ENCODE results near the gene PRSS12.
"Not testable (repeated sequence)": the region's sequence is repeated elsewhere in the genome, so short reads cannot be mapped to it uniquely, and the experiment has no call there.

PRSS12 gene

DNA sequence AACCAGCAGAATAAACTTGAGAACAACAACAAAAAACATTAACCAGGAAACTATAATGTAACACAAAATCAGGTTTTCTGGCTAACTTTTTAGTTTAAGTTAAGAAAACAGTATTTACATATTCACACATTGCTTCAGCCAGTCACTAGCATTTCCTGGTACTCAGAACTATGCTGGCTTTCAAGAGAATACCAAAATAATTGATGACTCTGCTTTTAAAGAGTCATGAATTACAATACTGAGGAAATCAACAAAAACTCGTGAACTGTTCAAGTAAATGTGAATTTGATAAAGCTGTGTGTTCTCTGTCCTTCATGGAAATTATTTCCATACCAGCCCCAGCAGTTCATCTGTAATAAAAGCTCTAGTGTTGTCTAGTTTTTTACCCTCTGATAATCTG is 27.4 kb downstream of the PRSS12 start:
- no peak for DNase-seq (ENCODE audit: low read depth)

GRCh38 chr4:118322831-118323502 is 29.8 kb downstream of the PRSS12 start:
- DNase-seq (ENCODE audit: low read depth): peak; percentile 24

- peak; percentile 38 for DNase-seq (ENCODE audit: low read depth)
Observed at GRCh38 chr4:118318931-118319330, 33.9 kb downstream of the PRSS12 start.

- DNase-seq (ENCODE audit: low read depth): no peak
Observed at GRCh38 chr4:118317691-118318090, 35.1 kb downstream of the PRSS12 start.

DNA sequence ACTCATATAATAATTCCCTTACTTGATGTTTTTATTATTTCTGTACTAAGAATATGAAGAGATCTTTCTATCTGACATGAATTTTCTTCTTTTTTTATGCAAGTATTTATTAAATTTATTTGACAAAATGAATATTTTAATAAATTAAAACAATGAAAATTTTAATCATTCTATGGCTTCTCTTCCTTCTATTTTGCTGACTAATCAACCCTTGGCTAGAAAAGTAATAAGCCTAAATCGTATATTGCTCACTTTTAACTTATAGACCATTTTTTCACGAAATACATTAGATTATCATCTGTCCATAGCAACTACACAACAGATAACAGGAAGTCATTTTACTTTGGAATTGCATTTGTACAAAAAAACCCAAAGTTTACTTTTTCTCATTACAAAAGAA is 38.6 kb downstream of the PRSS12 start:
- no peak for DNase-seq (ENCODE audit: low read depth)

GRCh38 chr4:118313098-118313497 is 39.7 kb downstream of the PRSS12 start:
- DNase-seq (ENCODE audit: low read depth): no peak

DNA sequence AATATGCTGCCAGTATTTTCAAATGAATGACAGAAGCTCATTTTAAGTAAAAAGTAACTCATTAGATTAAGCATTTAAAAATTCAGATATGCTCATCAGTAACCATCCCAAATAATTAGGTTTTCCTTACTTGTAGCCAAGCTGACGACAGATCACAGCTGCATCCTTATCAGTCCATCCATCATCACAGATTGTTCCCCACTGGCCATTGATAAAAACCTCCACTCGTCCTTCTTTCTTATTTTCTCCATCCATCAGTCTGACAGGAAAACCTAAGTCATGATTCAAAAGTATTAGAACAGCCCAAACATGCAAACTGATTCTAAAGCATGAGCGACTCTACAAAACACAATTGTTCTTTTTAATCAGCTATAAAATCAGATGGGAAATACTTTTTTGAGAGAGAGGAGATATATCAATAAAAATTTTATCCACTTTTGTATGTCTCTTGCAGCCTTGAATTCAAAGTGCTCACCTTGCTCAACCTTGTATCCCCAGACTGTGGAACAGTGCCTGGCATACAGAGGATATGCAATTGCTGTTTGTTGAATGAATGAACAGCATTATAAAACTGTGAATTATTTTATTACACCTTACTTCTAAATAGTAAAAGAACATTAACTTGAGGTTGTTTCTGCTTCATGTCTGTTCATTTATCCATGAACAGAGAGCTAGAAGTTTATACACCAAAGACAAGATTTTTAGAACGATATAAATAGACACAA is 44.3 kb downstream of the PRSS12 start:
- DNase-seq (ENCODE audit: low read depth): no peak

- no peak for DNase-seq (ENCODE audit: low read depth)
Observed at GRCh38 chr4:118307643-118308042, 45.2 kb downstream of the PRSS12 start.

GRCh38 chr4:118299619-118300018 is 53.2 kb downstream of the PRSS12 start:
- not testable (repeated sequence) for DNase-seq (ENCODE audit: low read depth)

DNA sequence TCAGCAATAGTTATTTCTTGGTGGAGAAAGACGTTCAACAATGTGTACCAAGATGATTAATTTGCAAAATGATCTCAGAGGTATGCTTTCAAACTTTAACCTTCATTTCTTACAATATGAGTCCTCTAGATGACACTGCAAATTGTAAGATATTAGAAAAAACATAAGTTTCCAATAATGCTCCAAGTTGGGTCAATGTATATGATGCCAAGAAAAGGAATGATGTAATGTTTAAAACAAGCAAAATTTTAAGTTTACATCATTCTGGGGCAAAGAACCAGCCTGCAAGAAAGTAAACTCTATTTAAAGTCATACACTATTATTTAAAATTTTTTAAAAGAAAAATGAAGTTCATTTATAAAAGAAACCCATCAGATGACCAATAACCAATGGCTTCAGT is 56.1 kb downstream of the PRSS12 start:
- no peak for DNase-seq (ENCODE audit: low read depth)

DNA sequence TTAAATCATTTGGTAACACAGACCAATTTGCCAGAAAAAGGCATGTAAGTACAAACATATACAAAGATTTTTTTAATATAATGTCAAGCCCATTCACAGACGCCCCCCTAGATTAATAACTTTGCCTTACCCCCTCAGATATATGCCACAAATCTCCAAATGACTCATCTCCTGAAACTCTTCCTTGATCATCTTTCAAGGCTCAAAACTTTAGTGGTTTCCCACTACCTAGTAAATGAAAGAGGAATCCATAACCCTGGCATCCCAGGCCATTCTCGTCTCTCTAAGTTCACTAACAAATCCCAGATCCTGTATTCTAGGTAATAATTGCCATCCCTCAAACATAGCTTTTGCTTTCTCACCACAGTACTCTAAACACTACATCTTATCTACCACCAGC is 61.9 kb downstream of the PRSS12 start:
- peak; percentile 57 for DNase-seq (ENCODE audit: low read depth)

DNA sequence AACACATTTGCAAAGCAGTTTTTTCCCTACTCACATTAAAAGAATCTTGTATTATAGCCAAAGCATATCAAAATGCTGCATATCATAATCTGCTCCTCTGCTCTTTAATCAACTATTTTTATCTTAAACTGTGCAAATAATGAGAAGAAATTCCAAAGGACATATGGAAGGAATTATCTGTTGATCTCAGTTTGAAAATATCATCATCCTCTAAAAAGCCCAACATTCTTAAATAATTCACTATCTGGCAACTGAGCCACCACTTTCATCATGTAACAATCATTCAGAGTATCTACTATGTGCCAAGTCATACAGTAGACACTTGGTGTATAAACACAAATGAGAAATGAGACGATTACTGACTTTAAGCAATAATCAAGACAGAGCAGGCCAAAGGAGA is 63.0 kb downstream of the PRSS12 start:
- DNase-seq (ENCODE audit: low read depth): peak; percentile 97

GRCh38 chr4:118287711-118288451 is 64.9 kb downstream of the PRSS12 start:
- peak; percentile 76 for DNase-seq (ENCODE audit: low read depth)

- no peak for DNase-seq (ENCODE audit: low read depth)
Observed at GRCh38 chr4:118286685-118287084, 66.1 kb downstream of the PRSS12 start.

DNA sequence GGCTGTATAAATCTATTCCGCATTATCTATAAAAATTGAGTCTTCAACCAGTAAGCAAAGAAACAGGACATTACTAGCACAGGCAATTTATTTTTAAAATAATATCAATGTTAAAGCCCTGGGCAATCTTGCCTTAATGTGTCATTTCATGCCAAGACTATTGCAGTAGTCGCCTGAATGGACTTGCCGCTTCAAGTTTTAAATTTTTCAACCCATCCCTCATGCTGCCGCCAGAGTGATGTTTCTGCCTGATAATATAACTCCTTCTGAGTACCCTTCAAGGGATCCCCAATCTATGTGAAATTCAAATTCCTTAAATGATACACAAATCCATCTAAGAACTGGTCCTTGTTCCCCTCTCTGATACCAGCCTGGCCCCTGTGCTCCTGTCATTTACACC is 66.9 kb downstream of the PRSS12 start:
- no peak for DNase-seq (ENCODE audit: low read depth)

DNA sequence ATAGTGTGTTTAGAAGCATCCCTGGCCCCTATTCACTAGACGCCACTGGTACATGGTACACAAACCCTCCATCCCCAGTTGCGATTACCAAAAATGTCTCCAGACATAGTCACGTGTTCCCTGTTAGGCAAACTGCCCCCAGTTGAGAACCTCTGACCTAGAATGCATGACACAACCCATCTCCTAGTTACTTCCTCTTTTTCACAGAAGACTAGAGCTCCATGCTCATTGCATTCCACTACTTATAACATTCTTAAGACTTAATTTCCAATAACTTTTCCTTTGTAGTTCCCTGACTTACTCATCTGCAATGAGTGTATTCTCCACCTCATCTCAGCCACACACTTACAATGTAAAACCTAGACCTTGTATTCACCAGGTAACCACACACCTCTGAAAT is 68.6 kb downstream of the PRSS12 start:
- DNase-seq (ENCODE audit: low read depth): no peak

GRCh38 chr4:118282692-118283091 is 70.1 kb downstream of the PRSS12 start:
- peak; percentile 57 for DNase-seq (ENCODE audit: low read depth)

DNA sequence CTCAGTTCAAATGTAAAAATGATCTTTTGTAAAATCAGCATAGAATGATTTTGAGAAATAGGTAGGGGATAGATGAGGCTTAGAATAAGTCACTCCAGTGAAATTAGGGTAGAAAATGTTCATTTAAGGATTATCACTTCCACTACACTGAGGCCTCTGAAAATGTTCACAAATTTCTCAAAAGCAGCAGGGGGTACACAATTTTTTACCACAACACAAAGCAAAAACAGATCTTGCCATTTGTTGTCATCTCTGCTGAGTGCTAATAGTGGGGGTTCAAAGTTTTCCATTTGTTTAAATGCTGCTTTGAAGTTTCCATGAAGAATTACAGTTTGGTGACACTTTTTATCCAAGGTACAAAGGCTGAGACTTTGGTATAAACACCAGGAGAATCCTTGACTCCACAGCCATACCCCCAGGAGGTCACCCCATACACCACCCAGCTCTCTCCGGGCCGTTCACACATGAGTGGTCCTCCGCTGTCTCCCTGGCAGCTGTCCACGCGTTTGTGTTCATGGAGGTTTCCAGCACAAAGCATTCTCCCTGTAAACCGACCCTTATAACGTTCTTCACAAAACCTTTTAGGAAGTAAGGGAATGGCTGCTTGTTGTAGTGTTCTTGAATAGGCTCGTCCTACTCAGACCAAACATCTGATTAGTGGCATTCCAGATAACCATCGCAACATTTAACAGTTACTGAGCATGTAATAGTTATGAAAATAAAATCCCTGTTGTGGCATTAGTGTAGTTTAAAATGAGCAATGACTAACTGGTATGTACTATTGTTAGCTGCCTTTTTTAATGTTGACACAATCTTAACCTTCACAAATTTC is 71.0 kb downstream of the PRSS12 start:
- peak; percentile 85 for DNase-seq (ENCODE audit: low read depth)

DNA sequence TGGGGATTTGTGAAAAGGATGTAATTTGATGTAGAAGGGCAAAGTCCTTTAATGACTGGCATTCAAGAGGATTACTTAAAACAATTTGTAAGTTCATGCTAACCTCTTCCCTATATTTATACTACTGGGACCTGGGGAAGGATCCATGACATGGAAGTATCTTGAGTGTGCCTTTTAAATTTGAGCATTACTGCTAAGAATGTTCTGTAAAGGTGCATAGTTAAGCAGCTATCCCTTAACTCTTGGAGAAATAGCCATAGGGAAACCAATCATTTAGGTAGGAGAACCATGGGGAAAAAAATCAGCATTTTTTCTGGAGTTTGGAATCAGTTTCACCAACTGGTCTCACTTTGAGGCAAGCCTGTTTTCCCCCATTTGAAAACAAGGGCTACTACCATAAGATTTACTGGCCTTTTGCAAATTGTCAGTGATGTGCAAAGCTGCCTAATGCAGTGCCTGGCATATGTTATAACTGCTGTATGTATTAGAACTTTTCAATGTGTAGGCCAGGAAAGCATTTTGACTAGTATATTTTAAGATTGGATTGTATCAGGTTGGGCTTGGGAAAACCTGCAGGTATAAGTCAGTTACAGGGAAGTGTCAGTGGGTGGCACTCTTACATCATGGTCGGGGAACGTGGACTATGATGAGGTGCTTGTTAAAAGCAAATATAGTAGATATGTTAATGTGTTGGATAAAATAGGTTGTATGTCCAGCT is 72.1 kb downstream of the PRSS12 start:
- DNase-seq (ENCODE audit: low read depth): peak; percentile 81

DNA sequence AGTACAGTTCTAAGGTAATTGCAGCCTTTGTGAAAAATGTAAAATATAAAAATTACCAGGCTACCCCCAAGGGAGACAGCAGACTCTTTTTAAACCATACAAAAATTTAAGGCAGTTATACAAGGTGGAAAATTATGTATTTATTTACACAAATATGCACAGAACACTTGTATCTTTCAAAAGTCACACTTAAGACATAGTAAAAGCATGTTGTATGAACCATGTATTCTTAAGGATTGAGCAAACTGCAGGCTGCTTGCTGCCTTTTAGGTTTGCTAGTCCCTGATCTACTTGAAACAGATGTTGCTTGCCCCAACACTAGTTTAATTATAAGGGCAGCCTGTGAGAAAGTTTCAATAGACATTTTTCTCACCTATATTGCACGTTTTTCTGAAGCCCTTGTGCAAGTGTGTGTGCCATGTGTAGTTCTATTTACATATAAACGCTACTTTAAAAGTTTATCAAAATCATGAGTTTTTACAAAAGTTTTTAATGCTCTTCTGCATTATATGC is 72.8 kb downstream of the PRSS12 start:
- peak; percentile 6 for DNase-seq (ENCODE audit: low read depth)

GRCh38 chr4:118279328-118279727 is 73.5 kb downstream of the PRSS12 start:
- DNase-seq (ENCODE audit: low read depth): peak; percentile 7

All from EH (cell line).